IPS DF 19.7 (cell line): ENCODE data around the gene BUD31.
A peak's percentile ranks its signal among the peaks of the same experiment; 100 is the strongest.
"Not testable (repeated sequence)": the region's sequence is repeated elsewhere in the genome, so short reads cannot be mapped to it uniquely, and the experiment has no call there.

Source experiments
- DNase-seq: peaks from one replicate; pipeline ENCODE4 v3.0.0-alpha.2; 2013; ENCODE audit warnings: low read depth, low spot score

BUD31 gene

DNA sequence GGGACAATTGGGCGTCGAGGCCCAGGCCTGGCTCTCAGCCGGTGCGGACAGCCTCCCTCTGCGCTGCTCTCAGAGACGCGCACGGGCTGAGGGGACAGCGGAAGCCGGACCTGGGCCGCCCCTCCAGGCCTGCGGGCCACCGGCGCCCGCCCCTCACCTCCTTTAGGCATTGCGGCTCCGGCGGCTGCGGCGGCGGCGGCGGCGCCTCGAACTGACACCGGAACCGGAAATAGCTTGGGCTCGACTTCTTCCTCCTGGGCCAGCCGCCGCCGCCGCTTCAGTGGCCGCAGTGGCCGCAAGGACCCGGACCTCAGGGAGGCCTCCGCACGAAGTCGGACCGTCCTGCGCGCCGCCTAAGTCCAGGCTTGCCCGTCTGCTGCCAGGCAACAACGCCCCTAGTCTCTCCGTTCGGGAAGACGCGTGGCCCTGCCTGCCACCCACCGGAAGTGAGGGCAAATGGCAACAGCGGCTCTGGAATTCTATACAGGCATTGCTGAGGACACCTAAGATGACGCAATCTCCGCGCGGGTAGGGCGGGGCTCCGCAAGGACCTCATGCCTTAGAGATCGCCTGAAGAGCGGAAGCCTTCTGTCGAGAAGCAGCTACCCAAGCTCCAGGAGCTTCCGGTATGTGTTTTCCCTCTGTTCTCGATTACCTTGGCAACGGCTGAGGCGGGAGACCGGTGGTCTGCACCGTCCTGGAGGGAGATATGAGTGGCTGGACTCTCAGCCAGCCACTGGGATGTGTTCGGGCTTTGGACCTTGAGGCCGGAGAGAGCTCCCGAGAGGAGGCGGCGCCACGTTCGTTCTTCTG is at the start of gene BUD31, which contains the start of gene PDAP1:
TSS of gene BUD31 (plus strand) at position 591 of the 813 bp plus-strand sequence. CDS start 2,124 bp downstream, outside the sequence.
TSS of gene PDAP1 (minus strand) at position 219 of the 813 bp plus-strand sequence. CDS start at position 170, 49 bp downstream.
- DNase-seq: peak; percentile 93

DNA sequence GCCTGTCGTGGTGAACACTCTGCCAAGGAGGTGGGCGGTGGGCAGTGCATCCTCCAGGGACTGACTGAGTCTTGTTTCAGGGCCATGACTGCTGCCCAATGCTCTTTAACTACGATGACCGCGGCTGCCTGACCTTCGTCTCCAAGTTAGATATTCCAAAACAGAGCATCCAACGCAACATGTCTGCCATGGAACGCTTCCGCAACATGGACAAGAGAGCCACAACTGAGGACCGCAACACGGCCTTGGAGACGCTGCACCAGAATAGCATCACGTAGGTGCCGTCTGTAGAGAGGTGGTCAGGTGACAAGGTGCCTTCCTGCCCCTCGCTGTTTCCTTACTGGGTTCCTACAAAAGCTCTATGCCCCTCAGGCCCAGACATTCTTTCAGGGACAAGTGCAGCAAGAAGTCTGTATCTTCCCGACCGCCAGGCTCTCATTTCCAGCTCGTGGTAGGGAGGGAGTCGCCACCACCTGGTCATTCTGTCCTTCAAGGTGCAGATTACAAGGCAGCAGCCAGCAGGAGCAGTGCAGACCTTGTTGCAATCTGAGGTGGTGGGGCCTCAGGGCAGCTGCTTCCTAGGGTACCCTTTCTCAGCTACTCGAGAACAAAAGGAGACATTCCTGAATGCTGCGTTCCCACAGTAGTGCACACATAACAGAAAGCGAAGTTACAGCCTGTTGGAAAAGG is 49.2 kb upstream of the BUD31 start:
- DNase-seq: peak; percentile 42

DNA sequence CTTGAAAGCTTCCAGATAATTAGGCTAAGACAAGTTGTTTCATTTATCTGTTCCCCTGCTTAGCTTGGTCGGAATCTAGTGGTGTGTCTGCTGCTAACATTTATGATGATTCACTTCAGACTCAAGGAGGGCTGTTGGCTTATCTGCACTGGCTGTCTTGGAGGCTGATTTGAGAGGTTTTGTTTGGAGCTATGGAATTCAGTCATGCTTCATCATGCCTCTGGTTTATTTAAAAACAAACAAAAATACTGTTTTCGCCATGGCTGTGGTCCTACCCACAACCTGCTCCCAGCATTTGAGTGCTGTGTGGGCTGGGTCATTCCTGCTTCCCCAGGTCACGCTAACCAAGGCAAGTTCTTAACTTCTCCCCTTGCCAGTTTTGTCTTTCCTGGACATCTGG is 46.0 kb upstream of the BUD31 start:
- DNase-seq: no peak

DNA sequence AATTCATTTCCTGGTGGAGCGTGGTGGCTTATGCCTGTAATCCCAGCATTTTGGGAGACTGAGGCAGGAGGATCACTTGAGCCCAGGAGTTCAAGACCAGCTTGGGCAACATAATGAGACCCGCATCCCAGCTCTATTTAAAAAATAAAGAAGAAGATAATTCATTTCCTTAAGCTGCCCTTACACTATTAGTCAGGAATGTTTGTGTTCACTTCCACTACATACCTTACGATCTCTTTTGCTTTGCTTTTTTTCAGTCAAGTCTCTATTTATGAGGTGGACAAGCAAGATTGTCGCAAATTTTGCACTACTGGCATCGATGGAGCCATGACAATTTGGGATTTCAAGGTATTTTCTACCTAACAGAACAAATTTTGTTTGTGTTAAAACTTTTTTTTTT is 45.5 kb upstream of the BUD31 start:
- no peak for DNase-seq

DNA sequence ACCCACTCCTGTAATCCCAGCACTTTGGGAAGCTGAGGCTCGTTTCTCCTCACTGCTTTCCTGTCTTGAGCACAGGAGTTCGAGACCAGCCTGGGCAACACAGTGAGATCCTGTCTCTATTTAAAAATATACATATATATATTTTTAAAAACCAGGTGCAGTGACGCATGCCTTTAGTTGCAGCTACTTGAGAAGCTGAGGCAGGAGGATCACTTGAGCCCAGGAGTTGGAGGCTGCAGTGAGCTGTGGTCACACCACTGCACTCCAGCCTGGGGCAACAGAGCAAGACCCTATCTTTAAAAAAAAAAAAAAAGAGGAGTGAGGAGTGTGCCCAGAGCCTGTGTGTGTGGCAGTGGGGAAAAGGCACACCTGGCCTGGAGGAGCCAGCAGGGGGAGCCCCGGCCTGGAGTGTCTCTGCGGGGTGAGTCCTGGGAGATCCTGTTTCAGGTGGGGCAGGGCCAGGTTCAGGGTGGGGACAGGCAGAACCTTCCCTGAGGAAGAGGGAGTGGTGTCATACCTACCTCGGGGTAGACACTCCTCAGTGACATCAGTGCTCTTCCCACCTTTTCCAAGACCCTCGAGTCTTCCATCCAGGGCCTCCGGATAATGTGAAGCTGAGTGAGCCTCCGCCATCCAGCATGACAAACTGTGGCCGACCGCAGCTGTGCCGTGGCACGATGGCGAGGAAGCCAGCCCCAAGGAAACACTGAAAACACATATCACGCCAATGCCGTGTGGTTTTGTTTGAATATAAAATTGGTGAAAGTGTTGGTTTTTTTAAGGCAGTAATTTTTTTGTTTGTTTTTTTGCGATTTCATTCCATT is 43.2 kb upstream of the BUD31 start:
- no peak for DNase-seq

DNA sequence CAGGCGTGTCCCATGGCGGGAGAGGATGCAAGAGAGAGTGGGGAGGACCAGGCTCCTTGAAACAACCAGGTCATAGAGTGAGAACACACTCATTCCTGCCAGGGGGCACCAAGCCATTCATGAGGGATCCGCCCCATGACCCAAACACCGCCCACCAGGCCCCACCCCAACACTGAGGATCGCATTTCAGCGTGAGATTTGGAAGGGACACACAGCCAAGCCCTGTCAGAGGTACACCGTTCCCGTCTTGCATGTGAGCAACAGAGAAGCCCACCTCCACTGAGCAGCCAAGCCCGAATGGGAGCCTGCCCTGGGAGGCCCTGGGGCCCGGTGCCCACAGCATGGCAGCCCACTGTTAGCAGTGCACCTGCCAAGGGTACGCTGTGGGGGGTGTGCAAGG is 42.1 kb upstream of the BUD31 start:
- DNase-seq: no peak

DNA sequence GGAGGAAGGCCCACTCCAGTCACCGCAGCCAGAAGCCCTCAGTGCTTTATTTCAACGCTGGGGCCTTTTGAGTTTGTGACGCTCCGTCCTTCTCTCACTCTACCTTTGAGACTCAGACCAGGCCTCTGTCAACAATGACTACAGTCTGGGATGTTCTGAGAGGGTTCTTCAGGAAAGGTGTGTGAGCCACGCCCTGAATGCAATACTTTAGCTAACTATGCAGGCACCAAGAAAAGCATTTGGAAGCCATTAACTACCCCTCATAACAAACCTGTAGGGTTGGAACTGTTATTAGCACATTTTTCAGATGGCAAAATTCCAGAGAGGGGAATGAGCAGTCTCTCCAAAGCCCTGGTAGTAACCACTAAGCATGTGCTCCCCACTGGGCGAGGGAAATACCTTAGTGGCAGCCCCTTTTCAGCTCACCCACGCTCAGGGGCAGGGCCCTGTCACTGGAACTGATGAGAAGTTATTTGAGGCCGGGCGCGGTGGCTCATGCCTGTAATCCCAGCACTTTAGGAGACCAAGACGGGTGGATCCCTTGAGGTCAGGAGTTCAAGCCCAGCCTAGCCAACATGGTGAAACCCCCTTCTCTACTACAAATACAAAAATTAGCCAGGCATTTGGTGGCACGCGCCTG is 39.9 kb upstream of the BUD31 start:
- no peak for DNase-seq

DNA sequence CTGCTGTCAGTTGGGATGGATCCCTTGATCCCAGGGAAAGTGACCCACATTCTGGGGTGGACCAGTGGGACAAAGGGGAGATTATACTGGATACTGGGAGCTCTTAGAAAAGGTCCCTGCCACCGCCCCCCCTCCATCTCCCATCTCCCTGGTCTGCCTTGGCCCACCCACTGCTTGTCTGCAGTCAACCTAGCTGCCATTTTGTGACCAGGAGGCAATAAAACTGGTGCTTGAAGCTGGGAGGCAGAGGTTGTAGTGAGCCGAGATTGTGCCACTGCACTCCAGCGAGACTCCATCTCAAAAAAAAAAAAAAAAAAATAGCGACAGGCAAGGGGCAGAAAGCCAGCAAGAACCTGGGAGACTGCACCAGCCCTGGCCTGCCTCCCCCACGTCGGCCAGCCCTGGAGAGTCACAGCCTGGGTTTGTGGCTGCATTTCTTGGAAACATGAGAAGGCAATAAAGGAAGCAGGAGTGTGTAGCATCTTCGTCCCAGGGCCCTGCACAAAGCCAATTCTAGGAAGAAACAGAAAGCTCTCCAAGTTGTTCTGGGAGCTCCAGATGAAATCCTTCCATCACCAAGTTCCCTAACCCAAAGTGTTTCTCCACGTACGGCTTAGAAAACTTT is 38.9 kb upstream of the BUD31 start:
- DNase-seq: no peak

DNA sequence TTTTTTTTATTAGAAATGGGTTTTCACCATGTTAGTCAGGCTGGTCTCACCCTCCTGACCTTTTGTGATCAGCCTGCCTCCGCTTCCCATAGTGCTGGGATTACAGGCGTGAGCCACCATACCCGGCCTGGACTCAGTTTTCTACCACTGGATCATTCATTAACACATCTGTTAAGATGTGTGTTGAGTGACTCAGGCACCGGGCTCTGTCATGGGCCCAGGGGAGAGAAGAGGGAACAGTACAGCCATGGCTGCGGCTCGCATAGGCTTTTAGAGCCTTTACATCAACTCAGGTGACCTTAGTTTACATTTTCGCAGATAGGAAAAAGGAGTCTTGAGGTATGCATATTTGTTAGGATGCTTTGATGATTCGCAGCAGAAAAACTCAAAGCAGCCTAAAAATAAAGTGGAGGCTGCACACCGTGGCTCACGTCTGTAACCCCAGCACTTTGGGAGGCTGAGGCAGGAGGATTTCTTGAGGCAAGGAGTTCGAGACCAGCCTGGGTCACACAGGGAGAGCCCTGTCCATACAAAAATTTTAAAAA is 37.3 kb upstream of the BUD31 start:
- no peak for DNase-seq

DNA sequence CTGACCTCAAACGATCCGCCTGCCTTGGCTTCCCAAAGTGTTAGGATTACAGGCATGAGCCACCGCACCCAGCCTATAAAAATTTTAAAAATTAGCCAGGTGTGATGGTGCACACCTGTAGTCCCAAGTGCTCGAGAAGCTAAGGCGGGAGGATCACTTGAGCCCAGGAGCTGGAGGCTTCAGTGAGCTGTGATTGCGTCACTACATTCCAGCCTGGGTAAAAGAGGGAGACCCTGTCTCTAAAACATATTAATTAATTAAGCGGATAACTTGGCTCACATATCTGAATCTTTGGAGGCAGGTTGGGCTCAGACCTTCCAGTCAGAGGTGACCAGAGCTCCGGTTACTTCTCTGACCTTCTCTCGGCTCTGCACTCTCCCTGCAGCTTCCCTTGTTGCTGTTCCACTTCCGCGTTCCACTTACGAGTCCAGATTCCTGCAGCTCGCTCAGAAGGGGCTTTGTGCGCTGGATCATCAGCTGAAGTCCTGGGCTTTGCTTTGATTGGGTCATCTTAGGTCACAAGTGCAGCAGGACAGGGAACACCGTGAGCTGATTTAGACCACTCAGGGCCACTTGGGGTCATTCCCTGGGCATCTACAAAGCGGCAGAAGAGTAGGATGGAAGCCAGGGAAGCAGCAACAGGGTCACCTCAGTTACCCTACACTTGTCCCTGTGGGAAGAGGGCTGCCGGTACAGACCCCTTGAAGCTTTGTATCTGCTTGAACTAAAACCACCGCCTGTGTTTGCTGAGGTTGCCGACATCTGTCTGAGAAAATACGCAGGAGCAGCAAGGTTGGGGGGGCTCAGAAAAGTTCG is 36.3 kb upstream of the BUD31 start:
- DNase-seq: no peak

DNA sequence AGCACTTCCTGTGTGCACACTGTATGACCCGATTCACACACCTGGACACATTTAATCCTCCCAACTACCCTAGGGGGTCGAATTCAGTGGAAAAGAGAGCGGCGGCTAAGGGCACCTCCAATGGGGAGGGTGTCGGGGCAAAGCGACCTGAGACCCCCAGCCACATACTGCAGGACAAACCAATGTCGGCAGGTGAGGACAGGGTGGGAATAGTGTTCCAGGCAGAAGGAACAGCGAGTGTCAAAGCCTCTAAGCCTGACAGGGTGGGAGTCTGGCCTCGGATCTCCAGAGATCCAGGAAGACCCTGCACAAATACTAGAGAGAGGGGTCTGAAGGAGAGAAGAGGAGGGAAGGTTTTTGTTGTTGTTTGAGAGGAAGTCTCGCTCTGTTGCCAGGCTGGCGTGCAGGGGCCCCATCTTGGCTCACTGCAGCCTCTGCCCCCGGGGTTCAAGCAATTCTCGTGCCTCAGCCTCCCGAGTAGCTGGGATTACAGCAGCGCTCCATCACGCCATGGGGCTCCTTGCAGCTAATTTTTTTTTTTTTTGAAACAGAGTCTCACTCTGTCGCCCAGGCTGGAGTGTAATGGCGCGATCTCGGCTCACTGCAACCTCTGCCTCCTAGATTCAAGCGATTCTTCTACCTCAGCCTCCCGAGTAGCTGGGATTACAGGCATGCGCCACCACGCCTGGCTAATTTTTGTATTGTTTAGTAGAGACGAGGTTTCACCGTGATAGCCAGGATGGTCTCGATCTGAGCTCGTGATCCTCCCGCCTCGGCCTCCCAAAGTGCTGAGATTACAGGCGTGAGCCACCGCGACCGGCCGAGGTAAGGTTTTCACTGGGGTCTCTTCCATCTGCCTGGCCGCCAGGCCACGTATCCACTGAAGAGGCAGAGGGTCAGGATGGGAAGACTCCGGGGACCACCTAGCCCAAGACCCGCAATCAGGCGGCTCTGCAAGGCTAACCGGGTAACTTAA is 35.4 kb upstream of the BUD31 start:
- DNase-seq: no peak

DNA sequence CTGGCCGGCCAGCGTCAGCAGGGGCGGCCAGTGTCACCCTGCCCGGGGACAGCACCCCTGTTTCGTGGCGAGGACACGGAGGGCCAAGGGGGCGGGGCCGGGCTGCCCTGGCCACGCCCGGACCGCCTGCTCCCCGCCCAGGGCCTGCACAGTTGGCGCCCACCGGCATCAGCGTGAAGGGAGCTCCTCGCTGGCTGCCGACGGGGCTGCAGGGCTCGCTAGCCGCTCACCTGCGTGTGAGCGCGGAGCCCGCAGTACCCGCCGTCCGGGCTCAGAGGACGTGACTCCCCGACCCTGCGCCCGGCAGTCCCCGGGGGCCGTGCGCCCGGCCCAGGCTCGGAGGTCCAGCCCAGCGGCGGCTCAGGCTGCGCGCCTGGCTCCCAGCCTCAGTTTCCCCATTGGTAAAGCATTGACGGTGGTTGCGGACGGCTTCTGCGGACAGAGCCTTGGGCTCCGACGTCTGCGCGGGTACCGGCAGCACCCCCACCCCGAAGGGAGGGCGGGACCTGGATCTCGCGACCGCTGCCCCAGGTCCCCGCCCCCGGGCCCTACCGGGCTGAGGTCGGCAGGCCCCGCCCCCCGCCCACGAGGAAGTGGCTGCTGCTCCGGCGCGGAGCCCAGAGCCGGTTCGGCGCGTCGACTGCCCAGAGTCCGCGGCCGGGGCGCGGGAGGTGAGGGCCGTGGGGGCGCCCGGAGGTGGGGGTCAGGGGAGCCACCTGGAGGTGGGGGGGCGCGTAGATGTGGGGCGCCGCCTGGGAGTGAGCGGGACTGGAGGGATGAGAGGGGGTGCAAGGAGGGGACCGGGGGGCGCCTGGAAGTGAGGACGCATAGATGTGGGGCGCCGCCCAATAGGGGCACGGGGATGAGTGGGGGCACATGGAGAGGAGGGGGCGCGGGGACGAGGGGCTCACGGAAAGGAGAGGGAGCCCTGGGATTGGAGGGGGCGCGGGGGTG is 34.4 kb upstream of the BUD31 start, which contains the start of gene ARPC1B:
TSS of gene ARPC1B (plus strand) at position 620 of the 954 bp plus-strand sequence. CDS start 10,985 bp downstream, outside the sequence.
- DNase-seq: no peak

DNA sequence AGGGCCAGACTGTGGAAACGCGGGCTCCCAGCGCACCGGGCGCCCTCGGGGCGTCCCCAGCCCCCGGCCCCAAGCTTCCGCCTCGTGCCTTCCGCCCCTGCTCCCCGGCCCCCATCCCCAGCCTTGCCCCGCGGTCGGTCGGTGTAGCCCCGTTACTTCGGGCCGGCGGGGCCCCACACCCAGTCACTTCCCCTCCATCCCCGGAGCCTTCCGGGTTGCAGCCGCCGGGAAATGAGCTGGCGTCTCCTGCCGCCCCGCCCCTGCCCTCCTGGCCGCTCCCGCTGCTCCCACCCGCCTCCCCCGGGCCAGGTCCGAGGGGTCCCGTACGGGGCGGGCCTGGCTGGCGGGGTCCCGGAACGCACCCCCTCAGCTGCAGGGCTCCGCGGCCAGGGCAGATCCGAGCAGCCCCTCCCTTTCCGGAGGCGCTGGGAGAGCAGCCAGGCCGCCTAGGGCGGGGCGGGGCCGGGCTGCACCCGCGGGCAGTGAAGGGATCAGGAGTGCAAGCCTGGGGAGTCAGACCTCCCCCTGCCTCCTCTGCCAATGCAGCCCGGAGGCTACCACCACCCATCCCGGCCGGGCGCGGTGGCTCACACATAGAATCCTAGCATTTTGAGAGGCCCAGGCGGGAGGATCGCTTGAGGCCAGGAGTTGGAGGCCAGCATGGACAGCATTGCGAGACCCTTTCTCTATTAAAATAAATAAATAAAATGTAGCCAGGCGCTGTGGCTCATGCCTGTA is 33.5 kb upstream of the BUD31 start:
- no peak for DNase-seq

DNA sequence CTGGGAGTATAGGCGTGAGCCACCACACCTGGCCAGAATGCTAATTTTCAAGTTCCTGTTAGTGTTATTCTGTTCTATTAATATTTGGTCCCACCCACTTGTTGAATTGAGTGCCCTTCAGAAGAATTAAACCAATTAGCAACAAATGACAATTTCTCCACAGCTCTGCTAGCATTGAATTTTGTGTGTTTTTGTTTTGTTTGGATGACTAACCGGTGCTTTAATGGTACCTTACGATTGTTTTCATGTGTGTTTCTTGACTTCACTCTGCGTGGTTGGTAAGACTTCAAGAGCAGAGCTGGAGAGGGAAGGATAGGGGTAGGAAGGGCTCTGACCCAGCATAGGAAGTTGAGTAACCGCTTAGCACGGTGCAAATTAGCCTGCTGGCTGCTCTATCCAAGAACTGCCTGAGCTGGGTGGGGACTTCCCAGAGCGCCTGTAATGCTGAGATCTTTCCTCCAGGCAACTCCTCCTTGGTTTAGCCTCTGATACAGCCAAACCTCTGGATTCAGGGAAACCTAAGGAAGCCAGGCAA is 29.7 kb upstream of the BUD31 start:
- DNase-seq: no peak

DNA sequence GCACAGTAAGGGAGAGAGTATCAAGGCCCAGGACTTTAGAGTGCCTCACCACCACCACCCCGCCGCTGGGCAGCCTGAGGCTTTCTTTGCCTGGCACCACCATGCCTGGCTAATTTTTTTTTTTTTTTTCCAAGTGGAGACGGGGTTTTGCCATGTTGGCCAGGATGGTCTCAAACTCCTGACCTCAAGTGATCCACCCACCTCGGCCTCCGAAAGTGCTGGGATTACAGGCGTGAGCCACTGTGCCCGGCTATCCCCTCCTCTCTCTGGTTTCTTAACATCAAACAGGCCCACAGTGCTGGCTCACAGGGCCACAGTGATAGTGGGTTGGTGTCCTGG is 29.1 kb upstream of the BUD31 start:
- DNase-seq: not testable (repeated sequence)

DNA sequence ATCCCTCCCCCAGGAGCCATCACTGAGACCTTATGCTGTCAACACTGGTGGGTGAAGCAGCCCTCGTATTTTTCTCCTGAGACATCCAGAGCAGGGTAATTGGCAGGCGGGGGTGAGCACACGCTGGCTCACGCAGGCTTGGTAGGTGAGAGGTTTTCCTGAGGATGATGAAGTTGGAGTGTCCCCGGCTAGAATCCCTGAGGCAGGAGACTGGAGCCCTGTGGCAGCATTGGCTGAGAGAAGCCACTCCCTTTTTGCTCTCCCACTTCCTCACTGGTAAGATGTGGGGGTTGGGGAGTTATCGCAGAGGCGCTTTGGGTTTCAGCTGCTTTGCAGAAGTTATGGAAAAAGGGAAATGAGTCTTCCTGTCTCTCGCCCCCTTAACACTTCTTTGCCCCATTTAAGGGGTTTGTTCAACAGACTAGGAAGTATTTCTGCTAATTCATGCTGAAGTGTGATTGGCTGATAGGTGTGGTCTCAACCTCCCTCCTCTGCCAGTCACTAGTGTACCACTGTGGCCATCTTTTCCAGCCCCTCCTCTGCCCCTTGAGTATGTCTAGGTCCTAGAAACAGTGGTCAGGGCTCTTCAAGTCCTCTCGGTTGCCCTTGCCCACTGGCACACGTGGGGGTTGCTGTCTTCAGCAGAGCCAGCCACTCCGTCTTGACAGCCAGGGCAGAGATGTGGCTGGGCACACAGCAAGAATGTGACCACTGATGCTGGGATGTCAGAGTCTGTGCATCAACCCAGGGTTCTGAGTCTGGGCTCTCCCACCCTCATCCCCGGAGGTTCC is 28.5 kb upstream of the BUD31 start:
- DNase-seq: no peak
